GM19099 (cell line): ENCODE data around the gene SYNPO2.

Experiments used
- POLR2A ChIP-seq: IDR thresholded peaks from 3 replicates; pipeline ENCODE4 v1.6.1; 2011; ENCODE audit warnings: low read depth; ENCODE audit not compliant: insufficient read length; ENCODE audit errors: extremely low read depth

SYNPO2 gene

GRCh38 chr4:118969359-118969758 is 80.7 kb downstream of the SYNPO2 start:
- no peak for TF ChIP-seq POLR2A

DNA sequence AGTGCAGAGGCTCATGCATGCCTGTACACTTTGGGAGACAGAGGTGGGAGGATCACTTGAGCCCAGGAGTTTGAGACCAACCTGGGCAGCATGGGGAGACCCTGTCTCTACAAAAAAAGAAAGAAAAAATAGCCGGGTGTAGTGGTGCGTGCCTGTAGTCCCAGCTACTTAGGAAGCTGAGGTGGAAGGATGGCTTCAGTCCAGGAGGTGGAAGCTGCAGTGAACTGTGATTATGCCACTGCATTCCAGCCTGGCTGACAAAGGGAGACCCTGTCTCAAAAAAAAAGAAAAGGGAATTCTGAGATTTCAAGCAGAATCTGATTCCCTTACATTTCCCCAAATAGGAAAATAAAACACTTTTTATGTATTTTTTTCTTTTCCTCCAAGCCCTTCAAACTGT is 83.5 kb downstream of the SYNPO2 start:
- no peak for TF ChIP-seq POLR2A

GRCh38 chr4:118973295-118973694 is 84.6 kb downstream of the SYNPO2 start:
- no peak for TF ChIP-seq POLR2A

DNA sequence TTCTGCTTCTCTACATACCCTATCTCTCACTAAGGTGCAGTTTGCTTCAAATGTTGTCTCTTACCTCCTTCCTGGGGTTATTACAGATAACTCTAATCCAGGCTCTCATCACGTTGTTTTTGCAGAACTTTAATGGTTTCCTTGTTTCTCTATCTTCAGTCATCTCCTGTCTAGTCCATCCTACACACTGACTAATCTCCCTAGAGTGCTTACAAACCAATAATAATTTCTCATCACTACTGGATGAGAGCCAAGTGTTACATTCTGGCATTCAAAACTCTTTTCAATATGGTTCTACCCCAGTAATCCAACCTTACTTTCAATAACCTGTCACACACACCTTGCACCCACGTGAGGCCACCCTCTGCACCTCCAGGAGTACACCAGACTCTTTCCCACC is 86.1 kb downstream of the SYNPO2 start:
- no peak for TF ChIP-seq POLR2A

DNA sequence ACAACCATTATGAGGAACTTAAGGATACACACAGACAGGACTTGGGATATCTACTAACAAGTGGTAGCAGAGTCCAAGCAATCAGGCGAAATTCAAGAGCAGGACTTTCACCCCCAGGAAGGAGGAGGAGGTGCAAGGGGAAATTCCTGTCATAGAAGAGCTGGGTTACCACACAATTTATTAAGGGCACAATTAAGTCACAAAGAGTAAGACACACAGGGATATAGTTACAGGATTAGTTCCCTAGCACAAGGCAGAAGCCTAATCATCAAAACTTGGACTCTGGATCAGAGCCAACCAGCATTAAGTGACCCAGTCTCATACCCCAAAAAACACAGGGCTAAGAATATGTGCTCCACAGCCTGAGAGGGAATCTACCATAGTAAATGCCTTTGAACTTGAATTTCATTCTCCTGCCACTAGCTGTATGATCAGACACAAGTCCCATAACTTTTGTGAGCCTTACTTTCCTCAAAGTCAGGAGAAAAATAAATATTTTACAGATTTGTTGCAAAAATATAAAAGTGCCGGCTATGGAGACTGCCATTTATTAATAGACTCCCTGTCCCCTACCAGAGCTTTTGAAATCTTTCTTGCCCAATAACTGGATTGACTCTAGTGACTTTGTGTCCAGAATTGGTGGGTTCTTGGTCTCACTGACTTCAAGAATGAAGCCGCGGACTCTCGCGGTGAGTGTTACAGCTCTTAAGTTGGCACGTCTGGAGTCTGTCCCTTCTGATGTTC is 87.0 kb downstream of the SYNPO2 start:
- TF ChIP-seq POLR2A, result no peak

DNA sequence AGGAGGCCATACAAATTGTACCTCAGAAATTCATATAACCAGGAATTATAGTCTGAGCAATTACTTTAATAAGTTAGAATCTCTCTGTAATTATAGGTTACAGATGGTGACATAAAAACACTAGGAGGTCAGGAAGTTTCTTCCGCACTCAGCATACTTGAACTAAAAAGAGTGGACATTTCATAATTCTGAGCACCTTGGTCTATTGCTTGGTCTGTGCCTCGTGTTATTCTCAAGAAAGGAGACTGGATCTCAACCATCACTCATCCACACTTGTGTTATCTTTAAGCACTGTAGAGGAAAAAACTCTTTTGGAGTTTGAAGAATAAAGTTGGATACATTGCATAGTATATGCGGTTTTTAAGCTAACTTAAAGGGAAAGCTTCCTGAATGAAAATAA is 91.1 kb downstream of the SYNPO2 start:
- no peak for TF ChIP-seq POLR2A

DNA sequence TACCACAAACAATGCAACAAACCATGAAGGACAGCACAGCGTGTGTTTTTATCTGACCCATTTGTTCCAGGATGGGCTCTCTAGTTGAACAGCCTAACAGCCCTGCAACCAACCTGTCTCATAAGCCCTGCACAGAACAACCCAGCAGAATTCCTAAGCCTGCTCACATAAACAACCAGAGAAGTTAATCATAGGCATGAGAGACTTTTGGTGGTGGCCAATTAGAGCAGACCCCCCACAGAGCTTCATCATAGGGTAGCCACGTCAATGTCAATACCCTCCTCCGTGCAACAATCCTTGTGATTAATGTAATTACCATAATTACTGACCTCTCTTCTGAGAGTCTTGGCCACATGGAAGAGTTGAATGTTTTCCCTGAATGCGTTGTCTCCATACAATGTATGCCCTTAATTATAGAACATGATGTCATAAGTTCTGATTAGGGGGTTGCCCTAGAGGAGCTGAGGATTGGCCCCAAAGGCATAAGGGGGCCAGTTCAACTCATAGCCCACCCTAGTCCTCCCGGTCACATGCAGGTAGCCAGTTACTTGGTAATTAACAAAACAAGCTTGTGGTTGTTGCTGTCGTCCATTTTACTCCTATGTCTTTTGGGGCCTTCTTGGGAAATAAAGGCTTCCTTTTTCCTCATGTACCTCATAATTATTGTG is 92.7 kb downstream of the SYNPO2 start:
- TF ChIP-seq POLR2A, result no peak

DNA sequence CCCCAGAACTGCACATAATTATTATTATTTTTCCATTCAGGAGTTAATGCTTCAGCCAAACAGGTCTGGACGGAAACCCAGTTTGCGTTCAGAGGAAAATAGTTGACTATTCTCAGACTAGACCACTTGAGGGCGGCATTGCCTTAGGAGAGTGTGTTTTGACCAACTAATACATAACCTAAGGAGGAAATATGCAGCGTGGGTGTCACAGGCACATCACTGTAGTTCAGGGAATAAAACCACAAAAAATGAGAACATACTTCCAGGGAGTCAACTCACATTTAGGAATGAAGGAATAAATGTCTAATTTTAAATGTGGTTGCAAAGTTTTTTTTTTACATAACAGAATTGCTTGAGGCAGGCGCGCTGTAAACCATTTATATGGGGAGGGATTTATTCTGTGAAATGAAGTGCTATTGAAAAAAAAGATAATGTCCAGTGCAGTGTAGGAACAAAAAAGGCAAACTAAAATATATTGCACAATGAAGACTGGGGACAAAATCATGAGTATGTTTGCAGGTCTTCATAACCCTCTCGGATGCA is 93.3 kb downstream of the SYNPO2 start:
- no peak for TF ChIP-seq POLR2A

GRCh38 chr4:118983293-118983692 is 94.6 kb downstream of the SYNPO2 start:
- TF ChIP-seq POLR2A, result no peak

GRCh38 chr4:118983831-118984230 is 95.2 kb downstream of the SYNPO2 start:
- TF ChIP-seq POLR2A, result no peak

- no peak for TF ChIP-seq POLR2A
These were observed 96.7 kb downstream of the SYNPO2 start for GRCh38 chr4:118985170-118986000.

GRCh38 chr4:118987959-118988634 is 99.4 kb downstream of the SYNPO2 start:
- TF ChIP-seq POLR2A, result no peak

DNA sequence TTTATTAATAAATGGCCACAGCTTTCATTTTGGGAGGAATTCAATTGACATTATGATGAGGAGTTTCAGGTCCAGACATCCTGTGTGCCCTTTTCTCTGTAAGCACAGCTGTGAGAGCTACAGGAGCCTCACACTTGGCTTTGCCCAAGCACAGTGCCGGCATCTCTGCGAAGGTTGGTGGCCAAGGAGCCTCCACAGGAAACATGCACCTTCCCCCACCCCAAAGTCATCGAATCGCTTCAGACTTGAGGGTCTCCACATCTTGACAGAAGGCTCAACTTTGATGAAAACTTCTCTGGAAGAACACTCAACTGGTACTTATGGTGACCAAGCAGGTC is 100.0 kb downstream of the SYNPO2 start:
- TF ChIP-seq POLR2A, result no peak

- no peak for TF ChIP-seq POLR2A
These were observed 100.7 kb downstream of the SYNPO2 start for GRCh38 chr4:118989098-118990080.

GRCh38 chr4:118991686-118992085 is 103.0 kb downstream of the SYNPO2 start:
- no peak for TF ChIP-seq POLR2A

DNA sequence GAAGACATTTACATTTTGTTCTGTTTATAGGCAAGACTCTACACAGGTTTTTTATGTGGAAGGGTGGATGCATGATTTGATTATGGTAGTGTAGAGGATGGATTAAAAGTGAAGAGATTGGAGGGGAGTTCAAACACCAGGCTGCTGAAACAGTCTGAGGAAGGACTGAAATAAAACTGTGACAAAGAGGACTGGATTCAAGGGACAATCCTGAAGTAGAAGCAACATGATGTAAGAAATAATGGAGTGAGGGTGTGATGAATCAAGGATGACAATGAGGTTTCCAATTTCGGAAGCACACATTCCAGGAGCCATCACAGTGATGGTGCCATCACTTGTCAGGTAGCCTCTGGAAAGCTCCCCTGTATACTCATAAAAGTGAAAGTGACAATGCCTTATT is 103.5 kb downstream of the SYNPO2 start:
- no peak for TF ChIP-seq POLR2A
